Kidney (tissue), 14 donors: ENCODE measurements around the gene DCAF6. TPM values are rescaled to one million over a fixed set of nuclear protein-coding genes. Genes with fewer than 3 reads are reported as not detected.
A peak's percentile ranks its signal among the peaks of the same experiment; 100 is the strongest.

Experiments
- DNase-seq, 5 donors: peaks; one replicate each; pipeline ENCODE4 v3.0.0-alpha.2; 2013 to 2020
- FAIRE-seq: peaks from 2 replicates; lab custom pipeline; 2012; peaks lifted over from hg19 to GRCh38; lab: Jason Lieb, UNC
- H3K27ac ChIP-seq, 2 donors: one replicate each; pipeline ENCODE4 v1.7.0; 2013; ENCODE audit warnings: low read depth in 2 of 2, low read length in 2 of 2, inconsistent platforms in 1 of 2
- H3K27me3 ChIP-seq: one replicate; pipeline ENCODE4 v1.7.1; 2013; ENCODE audit warnings: low read length, inconsistent platforms; ENCODE audit not compliant: control insufficient read depth, insufficient read depth
- H3K36me3 ChIP-seq, 3 donors: one replicate each; pipeline versions ENCODE4 v1.7.0 to v1.7.1; 2013; ENCODE audit warnings: low read length in 3 of 3, control low read depth in 1 of 3, inconsistent platforms in 1 of 3; ENCODE audit not compliant: insufficient read depth in 3 of 3, control insufficient read depth in 2 of 3
- H3K4me1 ChIP-seq, 3 donors: one replicate each; pipeline versions ENCODE4 v1.7.0 to v1.7.1; 2013; ENCODE audit warnings: low read length in 3 of 3, inconsistent platforms in 1 of 3, low read depth in 1 of 3; ENCODE audit not compliant: control insufficient read depth in 2 of 3, insufficient read depth in 2 of 3
- H3K4me3 ChIP-seq, 3 donors: one replicate each; pipeline versions ENCODE4 v1.7.0 to v1.8.1; 2013; ENCODE audit warnings: low read length in 3 of 3, control low read depth in 1 of 3, inconsistent platforms in 1 of 3
- H3K9ac ChIP-seq, 3 donors: one replicate each; pipeline versions ENCODE4 v1.7.0 to v1.7.1; 2013; ENCODE audit warnings: low read length in 3 of 3, control low read depth in 1 of 3, inconsistent platforms in 1 of 3
- H3K9me3 ChIP-seq, 3 donors: one replicate each; pipeline versions ENCODE4 v1.7.0 to v1.7.1; 2013; ENCODE audit warnings: low read length in 3 of 3, control low read depth in 1 of 3, inconsistent platforms in 1 of 3; ENCODE audit not compliant: control insufficient read depth in 2 of 3, insufficient read depth in 1 of 3
- intact Hi-C: fragments of 100-400 bp; cut with DNase I; formaldehyde crosslinking; loops from one replicate; pipeline ENCODE4 v1.11.1; 2022
- polyA plus RNA-seq: library from polyadenylated mRNA; stranded (reverse); fragments of 350-450 nt; fragmentation: Illumina TruSeq; extraction: RNeasy Lipid Tissue Mini Kit (QIAGEN cat#74804); gene quantifications from one replicate; pipeline ENCODE4 v1.2.3, GENCODE V29; 2014; ENCODE audit warnings: low read depth, low replicate concordance; ENCODE audit not compliant: insufficient read depth
- total RNA-seq: library from RNA; stranded (reverse); fragmentation: NEBNext Ultra II Directional; extraction: Animal tissue kit (Norgen Biotek cat#: 25700); gene quantifications from one replicate; pipeline ENCODE4 v1.2.1, GENCODE V29; 2021
- TF ChIP-seq, protein P1 (sequence below): IDR thresholded peaks from 3 replicates; pipeline ENCODE4 v1.5.1; 2012; ENCODE audit warnings: mild to moderate bottlenecking, moderate library complexity, borderline replicate concordance; ENCODE audit not compliant: insufficient read depth; ENCODE audit errors: extremely low read depth
- donor health status: control.
- donor health status: control.
- donor health status: control.
- donor health status: control.
- donor health status: control.
- donor health status: DM: yes; HTN: yes; CAD: no.
- donor health status: Normal renal cell carcinoma (clear cell type).

Gene DCAF6
- total and polyA plus RNA-seq, 2 donors from 2014 or later = 30.8 to 58.8 TPM

DNA sequence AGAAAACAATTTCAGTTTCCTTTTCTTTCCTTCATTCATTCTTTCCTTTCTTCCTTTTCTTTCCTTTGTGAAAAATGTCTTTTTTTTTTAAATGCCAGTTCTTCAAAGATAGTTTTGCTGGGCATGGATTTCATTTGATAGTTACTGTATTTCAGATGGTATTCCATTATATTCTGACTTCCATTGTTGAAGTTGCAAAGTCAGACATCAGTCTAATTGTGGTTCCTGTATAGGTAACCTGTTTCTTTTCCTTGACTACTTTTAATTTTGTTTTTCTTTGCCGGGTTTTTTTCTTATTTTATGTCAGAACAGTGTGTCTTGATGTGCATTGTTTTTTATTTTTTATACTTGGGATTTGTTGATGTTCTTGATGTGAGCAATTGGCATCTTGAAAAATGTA lies 40.8 kb downstream of the DCAF6 start:
- no peak for FAIRE-seq
- no peaks in the 10 kb centered on the region for H3K9me3 ChIP-seq
- intact Hi-C loops = no loop called here

DNA sequence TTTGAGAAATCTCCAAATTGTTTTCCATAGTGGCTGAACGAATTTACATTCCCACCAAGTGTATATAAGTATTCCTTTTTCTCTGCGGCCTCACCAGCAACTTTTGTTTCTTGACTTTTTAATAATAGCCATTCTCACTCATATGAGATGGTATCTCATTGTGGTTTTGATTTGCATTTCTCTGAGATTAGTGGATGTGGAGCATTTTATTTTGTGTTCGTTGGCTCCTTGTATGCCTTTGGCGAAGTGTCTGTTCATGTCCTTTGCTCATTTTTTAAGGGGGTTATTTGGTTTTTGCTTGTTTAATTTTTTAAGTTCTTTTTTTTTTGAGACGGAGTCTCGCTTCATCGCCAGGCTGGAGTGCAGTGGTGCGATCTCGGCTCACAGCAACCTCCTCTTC lies 45.5 kb downstream of the DCAF6 start:
- no peak for FAIRE-seq
- Histone ChIP-seq H3K4me3 (no peak overlapping the region), H3K9ac (no peak overlapping the region), H3K9me3 (no peaks in the 10 kb centered on the region), H3K27ac (no peak overlapping the region), H3K4me1 (no peaks in the 10 kb centered on the region), H3K36me3 (peaks cover 0 to 4% (median 0%) of the 10 kb centered on the region in 3 donors), H3K27me3 (no peaks in the 10 kb centered on the region)
- no peak for DNase-seq
- TF ChIP-seq, protein P1, sequence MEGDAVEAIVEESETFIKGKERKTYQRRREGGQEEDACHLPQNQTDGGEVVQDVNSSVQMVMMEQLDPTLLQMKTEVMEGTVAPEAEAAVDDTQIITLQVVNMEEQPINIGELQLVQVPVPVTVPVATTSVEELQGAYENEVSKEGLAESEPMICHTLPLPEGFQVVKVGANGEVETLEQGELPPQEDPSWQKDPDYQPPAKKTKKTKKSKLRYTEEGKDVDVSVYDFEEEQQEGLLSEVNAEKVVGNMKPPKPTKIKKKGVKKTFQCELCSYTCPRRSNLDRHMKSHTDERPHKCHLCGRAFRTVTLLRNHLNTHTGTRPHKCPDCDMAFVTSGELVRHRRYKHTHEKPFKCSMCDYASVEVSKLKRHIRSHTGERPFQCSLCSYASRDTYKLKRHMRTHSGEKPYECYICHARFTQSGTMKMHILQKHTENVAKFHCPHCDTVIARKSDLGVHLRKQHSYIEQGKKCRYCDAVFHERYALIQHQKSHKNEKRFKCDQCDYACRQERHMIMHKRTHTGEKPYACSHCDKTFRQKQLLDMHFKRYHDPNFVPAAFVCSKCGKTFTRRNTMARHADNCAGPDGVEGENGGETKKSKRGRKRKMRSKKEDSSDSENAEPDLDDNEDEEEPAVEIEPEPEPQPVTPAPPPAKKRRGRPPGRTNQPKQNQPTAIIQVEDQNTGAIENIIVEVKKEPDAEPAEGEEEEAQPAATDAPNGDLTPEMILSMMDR = no peak
- intact Hi-C loops = no loop called here

More for the DNA sequence above, 40.8 kb downstream of the DCAF6 start:
- H3K4me1 ChIP-seq = no peaks in the 10 kb centered on the region
- TF ChIP-seq, protein P1 = no peak
- H3K36me3 ChIP-seq = peaks cover 3 to 10% (median 3%) of the 10 kb centered on the region in 3 donors
- no peak overlapping the region for H3K4me3 ChIP-seq
- no peak overlapping the region for H3K9ac ChIP-seq
- no peaks in the 10 kb centered on the region for H3K27me3 ChIP-seq
- H3K27ac ChIP-seq = no peak overlapping the region
- DNase-seq = peak in 1 of 5 donors; percentile 2

DNA sequence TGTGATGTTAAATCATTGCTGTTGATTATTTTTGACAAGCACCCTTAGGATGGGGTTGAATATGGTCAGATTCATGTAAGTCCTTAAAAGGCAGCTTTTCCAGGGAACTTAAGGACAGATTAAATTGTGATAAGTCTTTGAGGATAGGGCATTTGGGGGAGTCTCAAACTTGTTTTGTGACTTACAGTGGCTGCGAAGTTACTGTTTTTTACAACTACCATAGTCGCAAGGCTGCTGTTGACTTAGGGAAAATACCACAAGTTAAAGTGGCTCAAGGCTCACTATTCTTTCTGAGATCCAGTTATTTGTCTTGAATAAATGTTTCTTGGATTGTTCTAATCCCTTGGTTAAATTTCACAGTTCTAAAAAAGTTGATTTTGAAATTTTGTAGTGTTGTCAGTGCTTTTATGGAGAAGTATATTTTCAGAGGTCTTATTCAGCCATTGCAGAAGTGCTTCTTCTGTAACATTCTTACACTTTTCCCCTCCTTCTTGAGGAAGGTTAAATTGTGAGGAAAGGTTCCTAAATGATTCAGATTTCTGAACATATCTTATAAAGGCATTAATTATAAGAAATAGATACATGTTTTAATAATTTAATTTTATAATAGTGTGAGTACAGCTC lies 47.4 kb downstream of the DCAF6 start:
- FAIRE-seq = no peak
- Histone ChIP-seq H3K27ac (no peak overlapping the region), H3K4me3 (no peak overlapping the region), H3K9ac (no peak overlapping the region), H3K27me3 (no peaks in the 10 kb centered on the region), H3K9me3 (no peaks in the 10 kb centered on the region), H3K36me3 (peaks cover 0 to 4% (median 0%) of the 10 kb centered on the region in 3 donors), H3K4me1 (no peaks in the 10 kb centered on the region)
- intact Hi-C loops = no loop called here
- TF ChIP-seq, protein P1 = no peak
- DNase-seq = no peak
